GM18520 (cell line): ENCODE results near the gene PIP5K1A.
"Not testable (repeated sequence)": the region's sequence is repeated elsewhere in the genome, so short reads cannot be mapped to it uniquely, and the experiment has no call there.

Source experiments
- ATAC-seq: cut with Tn5 transposase; IDR thresholded peaks from one replicate; pipeline ENCODE4 v1.9.1; 2021; ENCODE audit not compliant: unreplicated experiment

PIP5K1A gene

DNA sequence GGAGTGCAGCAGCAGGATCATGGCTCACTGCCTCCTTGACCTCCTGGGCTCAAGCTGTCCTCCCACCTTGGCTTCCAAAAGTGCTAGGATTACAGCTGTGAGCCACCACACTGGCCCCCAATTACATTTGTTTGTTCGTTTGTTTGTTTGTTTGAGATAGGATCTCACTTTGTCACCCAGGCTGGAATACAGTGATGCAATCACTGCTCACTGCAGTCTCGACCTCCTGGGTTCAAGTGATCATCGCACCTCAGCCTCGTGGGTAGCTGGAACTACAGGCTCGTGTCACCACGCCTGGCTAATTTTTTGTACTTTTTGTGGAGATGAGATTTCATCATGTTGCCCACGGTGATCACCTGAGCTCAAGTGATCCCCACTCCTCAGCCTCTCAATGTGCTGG, 6.3 kb upstream of the PIP5K1A start:
- no peak for ATAC-seq

DNA sequence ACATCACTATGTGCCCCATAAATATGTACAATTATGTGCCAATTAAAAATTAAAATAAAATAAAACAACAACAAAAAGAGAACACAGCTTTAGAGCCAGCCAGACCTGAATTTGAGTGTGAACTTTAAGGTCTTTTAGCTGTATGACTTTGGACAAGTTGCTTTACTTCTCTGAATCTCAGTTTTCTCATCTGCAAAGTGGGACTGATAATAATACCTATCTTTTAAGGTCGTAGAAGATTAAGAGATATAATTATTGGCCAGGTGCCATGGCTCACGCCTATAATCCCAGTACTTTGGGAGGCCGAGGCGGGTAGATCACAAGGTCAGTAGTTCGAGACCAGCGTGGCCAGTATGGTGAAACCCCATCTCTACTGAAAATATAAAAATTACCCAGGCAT, 5.0 kb upstream of the PIP5K1A start:
- ATAC-seq, result no peak

DNA sequence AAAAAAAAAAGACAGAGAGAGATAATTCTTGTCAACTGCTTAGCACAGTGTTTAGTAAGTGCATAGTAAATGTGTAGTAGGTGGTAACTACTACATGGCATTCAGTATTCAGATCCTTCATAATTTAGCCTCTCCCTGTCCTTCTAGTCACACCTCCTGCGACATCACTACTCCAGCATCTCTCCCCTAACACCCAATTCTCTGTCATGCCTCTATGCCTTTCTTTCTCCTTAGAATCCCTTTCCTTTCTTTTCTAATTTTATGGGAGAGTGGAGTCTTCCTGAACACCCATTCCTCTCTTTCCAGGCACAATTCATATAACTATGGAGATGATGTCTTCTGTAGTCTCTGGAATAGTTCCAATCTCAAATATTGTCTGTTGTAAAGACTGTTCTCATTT, 4.5 kb upstream of the PIP5K1A start:
- no peak for ATAC-seq

DNA sequence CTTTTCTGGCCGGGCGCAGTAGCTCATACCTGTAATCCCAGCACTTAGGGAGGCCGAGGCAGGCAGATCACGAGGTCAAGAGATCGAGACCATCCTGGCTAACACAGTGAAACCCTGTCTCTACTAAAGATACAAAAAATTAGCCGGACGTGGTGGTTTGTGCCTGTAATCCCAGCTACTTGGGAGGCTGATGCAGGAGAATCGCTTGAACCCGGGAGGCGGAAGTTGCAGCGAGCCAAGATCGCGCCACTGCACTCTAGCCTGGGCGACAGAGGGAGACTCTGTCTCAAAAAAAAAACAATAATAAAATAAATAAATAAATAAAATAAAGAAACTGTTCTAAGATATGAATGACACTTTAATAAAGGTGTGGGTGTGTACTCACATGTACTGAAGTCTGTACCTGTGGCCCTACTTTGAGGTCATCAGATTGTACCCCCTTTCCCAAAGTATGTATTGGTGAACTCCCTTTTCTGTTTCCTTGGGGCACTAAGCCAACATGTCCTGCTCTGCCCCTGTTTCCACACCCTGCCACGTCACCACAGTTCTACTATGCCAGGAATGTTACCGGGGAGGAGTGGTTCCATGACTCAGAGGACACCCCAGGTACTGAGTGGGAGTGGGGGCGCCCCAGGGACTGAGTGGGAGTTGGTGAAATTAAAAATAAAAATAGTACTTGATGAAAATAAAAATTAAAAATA, 3.3 kb upstream of the PIP5K1A start:
- ATAC-seq, result not testable (repeated sequence)

DNA sequence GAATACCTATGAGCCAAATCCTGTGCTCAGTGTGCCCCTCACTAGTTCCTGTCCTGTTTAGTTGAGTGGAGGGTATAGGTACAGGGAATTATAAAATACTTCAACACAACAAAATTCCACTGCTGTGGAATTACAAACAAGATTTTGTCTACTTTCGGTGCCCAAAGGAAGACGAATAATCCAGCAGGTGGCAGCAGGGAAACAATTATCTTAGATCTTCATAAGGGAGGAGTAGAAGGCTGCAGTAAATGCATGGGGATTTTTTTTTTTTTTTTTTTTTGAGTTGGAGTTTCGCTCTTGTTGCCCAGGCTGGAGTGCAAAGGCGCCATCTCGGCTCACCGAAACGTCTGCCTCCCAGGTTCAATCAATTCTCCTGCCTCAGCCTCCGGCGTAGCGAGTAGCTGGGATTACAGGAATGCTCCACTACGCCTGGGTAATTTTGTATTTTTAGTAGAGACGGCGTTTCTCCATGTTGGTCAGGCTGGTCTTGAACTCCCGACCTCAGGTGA, 2.0 kb upstream of the PIP5K1A start:
- no peak for ATAC-seq

DNA sequence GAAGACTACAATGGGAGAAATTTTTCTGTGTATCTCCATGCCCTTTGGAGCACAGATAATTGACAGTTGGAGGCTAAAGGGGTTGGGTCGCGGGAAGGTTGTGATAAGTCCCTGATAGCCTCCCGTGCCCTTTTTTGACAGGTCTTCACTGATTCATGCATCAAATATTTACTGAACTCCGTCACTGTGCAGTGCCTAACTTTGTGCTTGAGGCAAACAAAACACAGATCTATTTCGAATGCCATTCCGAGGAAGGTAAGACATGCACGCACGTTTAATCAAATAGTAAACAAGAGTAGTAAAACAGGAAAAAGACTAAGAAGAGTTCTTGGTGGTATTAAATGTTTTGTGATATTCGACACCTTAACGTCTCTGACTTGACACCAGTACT, 494 bp upstream of the PIP5K1A start:
- no peak for ATAC-seq

DNA sequence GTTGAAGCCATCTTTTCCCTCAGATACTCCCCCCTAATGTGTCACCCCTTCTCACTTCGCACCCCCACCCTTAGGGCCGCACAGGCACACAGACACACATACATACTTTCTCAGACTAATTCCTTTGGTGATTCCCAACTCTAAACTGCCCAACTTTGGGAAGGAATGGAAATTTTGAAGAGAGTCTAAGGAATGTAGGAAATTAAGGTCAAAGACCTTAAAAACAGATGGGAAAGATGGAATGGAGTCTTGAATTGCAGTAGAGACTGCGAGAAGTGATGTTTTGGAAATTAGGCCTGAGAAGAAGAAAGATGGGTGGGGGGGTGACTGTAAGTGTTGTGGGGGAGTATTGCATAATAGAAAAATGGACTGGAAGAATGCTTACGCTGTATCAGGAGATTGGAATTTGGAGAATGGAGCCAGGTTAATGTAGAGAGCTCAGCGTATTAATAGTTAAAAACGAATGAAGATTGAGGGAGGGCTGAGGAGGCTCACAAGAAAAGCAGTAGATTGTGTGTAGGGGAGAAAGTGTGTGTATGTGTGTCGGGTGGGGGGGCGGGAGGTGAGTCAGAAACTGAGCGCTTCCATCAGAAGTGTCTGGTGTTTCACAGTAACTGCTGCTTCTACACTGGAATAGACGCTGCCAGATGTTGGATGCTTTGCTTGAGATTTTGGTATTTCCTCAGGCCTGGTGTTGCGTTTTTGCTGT, 1.7 kb downstream of the PIP5K1A start:
- ATAC-seq, result no peak

DNA sequence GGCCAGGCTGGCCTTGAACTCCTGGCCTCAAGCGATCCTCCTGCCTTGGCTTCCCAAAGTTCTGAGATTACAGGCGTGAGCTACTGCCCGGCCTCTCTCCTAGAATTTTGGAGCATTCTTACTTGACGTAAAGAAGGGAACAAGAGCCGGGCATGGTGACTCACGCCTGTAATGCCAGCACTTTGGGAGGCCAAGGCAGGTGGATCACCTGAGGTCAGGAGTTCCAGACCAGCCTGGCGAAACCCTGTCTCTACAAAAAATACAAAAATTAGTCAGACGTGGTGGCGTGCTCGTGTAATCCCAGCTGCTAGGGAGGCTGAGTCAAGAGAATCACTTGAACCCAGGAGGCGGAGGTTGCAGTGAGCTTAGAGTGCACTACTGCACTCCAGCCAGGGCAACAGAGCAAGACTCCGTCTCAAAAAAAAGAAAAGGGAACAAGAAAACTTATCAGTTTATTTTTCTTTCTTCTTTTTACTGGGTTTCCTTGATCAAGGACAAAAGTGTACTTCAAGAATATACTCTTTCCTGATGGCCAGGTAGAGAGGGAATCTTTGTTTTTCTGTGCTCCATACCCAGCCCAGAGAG, 7.1 kb downstream of the PIP5K1A start:
- ATAC-seq, result not testable (repeated sequence)

DNA sequence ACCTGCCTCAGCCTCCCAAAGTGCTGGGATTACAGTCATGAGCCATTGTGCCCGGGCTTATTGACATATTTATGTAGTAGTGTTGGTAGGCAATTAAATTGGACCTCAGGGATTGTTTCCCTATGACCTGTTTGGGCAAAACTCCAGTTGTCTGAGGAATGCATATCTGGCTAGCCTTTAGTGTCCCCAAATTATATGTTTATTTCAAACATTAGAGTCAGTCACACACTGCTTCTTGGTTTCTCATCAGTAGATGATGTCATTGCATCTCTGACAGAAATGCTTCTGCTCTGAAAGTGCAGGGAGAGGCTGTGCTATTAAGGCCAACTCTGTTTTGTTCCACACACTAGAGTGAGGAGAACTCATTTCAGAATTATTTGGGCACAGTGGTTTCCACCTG, 12.5 kb downstream of the PIP5K1A start:
- no peak for ATAC-seq

DNA sequence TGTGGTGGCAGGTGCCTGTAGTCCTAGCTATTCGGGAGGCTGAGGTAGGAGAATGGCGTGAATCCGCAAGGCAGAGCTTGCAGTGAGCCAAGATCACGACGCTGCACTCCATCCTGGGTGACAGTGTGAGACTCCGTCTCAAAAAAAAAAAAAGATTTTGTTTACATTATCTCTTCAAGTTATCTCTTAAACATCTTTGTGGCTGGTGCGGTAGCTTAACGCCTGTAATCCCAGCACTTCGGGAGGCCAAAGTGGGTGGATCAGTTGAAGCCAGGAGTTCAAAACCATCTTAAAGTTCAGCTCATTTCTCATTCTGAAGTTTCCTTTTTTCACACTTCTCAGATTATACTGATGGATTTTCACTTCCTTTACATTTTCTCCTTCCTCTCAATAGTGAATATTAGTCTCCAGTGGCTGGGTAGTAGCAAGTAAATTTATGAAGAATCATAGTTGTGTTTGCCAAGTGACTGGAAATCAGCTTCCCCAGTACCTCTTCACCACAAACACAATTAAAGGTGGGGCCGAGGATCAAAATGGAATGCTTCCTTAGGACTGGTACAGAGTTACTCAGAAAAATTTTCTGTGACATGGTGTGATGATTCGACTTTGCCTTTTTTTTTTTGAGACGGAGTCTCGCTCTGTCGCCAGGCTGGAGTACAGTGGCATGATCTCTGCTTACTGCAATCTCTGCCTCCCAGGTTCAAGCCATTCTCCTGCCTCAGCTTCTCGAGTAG, 13.8 kb downstream of the PIP5K1A start:
- ATAC-seq, result no peak

DNA sequence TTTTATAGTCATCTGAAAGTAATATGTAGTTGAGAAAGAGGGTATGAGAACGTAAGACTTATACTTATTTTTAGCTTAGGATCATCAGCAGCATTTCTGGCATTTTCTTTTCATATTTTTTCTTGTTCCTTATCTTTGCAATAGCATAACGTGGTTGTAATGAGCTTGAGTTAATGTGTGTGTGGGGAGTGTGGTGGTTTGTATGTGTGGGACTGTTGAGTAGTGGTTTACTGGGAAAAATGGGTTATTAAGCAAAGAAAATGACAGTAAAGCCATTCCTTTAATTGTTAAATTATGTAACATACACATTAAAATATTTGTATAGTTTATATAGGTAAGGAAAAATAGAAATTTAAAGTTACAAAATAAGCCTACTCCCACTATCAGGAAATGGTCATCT, 15.2 kb downstream of the PIP5K1A start:
- ATAC-seq, result no peak

DNA sequence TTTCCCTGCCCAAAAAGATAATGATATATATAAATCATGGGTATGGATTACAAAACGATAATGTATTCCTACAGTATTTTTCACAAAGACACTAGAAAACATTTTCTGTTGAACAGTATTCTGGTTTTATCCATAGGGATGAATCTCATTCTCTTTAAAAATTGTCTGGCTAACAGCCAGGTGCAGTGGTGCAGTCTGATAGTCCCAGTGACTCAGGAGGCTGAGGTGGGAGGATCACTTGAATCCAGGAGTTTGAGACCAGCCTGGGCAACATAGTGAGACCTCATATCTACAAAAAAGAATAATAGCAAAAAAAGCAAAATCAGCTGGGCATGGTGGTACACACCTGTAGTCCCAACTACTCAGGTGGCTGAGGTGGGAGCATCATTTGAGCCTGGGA, 23.3 kb downstream of the PIP5K1A start:
- ATAC-seq, result no peak

DNA sequence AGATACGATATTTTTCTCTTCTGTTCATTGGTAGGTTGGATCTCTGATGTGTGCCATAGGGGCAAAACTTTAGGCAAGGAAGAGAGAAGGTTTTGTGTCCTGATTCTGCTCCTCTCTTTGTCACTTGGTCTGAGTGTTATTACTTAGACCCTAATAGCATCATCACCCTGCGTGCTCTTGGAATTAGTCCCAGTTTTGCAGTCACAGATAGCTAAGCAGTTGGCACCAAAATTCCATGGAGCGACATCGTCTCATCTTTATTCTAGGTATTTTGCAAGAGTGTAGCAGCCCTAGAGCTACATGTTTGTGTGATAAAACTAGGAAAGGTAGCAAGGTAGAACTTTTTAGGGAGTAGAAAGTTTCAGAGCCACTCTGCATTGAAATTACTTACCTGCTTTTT, 23.8 kb downstream of the PIP5K1A start:
- ATAC-seq, result no peak

DNA sequence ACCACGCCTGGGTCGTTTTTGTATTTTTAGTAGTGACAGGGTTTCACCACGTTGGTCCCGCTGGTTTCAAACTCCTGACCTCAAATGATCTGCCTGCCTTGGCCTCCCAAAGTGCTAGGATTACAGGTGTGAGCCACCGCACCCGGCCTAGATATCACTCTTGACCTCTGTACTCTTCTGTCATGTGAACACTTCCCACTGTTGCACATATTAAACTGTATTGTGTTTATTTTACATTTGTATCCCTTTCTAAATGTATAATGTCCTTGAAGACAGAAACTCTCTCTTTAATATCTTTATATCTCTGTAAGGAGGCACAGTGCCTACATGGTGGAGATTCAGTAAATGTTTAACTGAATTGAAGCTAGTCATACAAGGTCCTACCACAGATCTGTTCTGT, 36.9 kb downstream of the PIP5K1A start:
- ATAC-seq, result no peak

DNA sequence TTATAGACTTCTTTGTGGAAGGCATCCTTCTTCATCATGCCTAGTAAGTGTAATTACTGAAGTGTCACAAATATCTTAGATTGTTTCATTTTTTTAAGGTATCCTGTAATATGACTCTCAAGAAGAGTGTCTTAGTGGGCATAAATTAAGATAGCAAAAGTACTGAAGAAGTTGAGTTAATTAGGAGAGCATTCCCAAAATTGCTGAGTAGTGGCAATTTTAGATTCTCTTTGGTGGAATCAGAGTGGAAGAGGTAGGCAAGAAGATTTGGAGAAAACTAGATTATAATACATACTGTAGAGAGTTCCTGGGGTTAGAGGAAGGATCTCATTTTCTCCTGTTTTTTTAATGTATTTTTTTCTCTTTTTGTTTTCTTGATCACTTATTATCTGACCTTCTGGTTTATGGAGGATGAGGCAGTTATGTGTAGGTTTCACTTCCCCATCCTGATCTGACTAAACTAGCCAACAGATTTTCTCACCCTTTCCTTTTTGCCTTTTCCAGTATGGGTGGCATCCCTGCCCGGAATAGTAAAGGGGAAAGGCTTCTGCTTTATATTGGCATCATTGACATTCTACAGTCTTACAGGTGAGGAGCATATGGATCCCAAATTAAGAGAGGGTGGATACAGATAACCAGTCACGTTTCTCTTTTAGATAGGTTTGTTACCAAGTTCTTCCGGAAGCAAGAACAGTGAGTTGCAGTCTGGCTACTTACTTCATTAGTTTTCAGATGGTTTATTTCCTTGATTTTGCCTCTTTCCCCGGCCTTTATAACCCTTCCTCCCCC, 39.5 kb downstream of the PIP5K1A start:
- ATAC-seq, result no peak

DNA sequence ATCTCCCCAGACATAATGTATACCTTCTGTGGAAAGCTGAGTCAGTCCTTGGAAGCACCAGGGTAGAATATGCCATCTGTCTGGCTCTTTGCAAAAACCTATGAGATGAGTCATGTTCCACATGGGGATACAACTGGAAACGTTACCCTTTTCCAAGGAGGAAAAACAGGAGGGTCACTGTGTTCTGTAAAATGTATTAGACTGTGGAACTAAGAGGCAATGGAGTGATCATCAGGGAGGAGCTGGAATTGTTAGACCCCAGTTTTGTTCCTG, 40.1 kb downstream of the PIP5K1A start:
- ATAC-seq, result no peak

DNA sequence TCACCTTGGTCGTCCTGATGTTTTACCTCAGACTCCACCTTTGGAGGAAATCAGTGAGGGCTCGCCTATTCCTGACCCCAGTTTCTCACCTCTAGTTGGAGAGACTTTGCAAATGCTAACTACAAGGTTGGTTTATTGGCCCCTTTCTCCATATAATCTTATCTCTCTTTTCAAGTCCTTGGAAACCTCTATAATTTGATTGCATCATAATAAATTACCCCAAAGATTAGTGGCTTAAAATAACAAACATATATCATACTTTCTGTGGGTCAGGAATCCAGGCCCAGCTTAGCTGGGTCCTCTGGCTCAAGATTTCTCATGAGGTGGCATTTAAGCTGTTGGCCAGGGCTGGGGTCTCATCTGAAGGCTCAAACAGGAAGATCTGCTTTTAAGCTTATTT, 44.1 kb downstream of the PIP5K1A start:
- no peak for ATAC-seq

DNA sequence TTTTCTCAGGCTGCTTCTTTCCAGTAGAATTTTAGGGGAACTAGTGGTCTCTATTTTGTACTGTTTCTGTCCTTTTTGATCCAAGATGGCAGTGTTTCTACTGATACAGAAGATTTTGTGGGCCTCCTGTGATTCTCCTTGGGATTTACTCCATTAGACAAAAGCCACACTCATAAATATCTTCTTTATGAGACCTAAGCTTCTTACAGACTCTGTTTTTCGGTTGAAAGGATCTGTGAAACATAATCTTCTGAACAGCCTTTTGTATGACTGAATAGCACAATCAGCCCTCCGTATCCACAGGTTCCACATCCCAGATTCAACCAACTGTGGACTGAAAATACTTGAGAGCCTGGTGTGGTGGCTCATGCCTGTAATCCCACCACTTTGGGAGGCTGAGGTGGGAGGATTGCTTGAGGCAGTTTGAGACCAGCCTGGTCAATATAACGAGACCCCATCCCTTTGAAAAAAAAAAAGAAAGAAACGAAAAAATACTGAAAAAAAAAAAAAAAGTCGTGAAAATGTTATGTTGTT, 45.4 kb downstream of the PIP5K1A start:
- ATAC-seq, result no peak

DNA sequence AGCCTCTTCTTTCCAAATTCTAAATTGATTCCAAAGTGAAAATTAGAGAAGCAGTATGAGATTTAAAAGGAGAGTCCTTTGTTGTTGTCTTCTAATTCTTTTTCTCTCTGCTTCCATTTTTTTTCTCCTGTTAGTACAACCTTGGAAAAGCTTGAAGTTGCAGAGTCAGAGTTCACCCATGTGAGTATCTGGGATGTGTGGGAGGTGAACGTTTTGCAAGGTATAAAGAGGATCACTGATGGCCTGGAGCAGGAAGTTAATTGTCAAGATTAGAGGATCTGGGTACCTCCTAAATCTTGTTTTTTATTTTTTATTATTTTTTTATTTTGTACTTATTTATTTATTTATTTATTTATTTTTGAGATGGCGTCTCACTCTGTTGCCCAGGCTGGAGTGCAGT, 48.4 kb downstream of the PIP5K1A start:
- no peak for ATAC-seq

DNA sequence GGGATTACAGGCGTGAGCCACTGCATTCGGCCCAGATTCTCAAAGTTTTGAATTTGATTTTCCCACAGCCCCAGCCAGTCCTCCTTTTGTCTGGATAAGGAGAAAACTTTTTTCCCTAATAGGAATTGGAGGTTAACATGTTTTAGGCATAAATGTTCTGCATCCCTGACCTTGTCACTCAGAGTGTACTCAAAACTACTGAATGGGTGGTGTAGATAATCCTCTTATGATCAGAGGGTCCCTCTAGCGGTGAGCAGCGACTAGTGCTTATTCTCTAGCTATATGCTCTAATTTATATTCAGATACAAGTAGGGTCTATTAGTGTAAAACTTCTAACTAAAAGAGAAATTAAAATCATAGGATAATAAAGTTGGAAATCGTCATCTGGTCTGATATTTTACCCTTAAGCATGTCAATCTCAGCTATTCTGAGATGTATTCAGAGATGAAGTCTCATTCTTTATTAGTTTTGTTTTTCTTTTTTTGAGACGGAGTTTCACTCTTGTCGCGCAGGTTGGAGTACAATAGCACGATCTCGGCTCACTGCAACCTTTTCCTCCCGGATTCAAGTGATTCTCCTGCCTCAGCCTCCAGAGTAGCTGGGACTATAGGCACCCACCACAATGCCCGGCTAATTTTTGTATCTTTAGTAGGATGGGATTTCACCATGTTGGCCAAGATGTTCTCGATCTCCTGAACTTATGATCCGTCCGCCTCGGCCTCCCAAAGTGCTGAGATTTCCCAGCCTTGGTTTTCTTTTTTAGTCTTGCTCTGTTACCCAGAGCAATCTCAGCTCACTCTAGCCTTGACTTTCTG, 53.5 kb downstream of the PIP5K1A start:
- ATAC-seq, result no peak
